Hematopoietic multipotent progenitor cell treated with erythropoietin and hydrocortisone succinate and interleukin-3 and kit ligand, for 4 days (in vitro differentiated cells): ENCODE data around the gene E2F1.

ENCODE experiments used
- DNase-seq: peaks from one replicate; pipeline ENCODE4 v3.0.0-alpha.2; 2015

Gene E2F1

GRCh38 chr20:33630507-33630906 lies 55.7 kb downstream of the E2F1 start:
- no peak for DNase-seq

- no peak for DNase-seq
Observed at GRCh38 chr20:33629979-33630378, 56.2 kb downstream of the E2F1 start.

- no peak for DNase-seq
Observed at GRCh38 chr20:33629533-33629932, 56.7 kb downstream of the E2F1 start.

- DNase-seq = no peak
Observed at GRCh38 chr20:33627577-33628216, 58.5 kb downstream of the E2F1 start.

GRCh38 chr20:33626190-33626589 lies 60.0 kb downstream of the E2F1 start:
- DNase-seq = no peak
